OCI-LY3 (cell line): ENCODE data around the gene OPA3.

Experiments used
- H2AFZ ChIP-seq: fragments of 200-600, 300-600 bp; shearing (Covaris generic); 2 replicates; pipeline ENCODE4 v1.6.0; 2014; ENCODE audit warnings: antibody characterized with exemption, low read depth, low read length
- H3K27ac ChIP-seq: fragments of 200-600, 300-600 bp; sonication (generic); 2 replicates; pipeline ENCODE4 v1.5.1; 2014; ENCODE audit warnings: mild to moderate bottlenecking, low read length, moderate library complexity, mixed read lengths
- H3K27me3 ChIP-seq: fragments of 200-600, 300-600 bp; sonication (generic); 2 replicates; pipeline ENCODE4 v1.6.1; 2014; ENCODE audit warnings: low read depth, low read length, mixed read lengths
- H3K36me3 ChIP-seq: fragments of 200-600, 300-600 bp; sonication (generic); replicated peaks from 2 replicates; pipeline ENCODE3; 2014; ENCODE audit warnings: low read depth, low read length, mixed read lengths
- H3K4me1 ChIP-seq: fragments of 300-600, 200-600 bp; sonication (generic); 2 replicates; pipeline ENCODE4 v1.6.1; 2014; ENCODE audit warnings: low read length, mixed read lengths
- H3K4me2 ChIP-seq: fragments of 200-600, 300-600 bp; sonication (generic); 2 replicates; pipeline ENCODE4 v1.6.1; 2014; ENCODE audit warnings: low read length, mixed read lengths
- H3K4me3 ChIP-seq: fragments of 300-600, 200-600 bp; sonication (generic); 2 replicates; pipeline ENCODE4 v1.5.1; 2014; ENCODE audit warnings: antibody characterized with exemption, mild to moderate bottlenecking, low read length, moderate library complexity
- H3K79me2 ChIP-seq: fragments of 300-600, 200-600 bp; shearing (Covaris generic); 2 replicates; pipeline ENCODE4 v1.6.1; 2014; ENCODE audit warnings: mild to moderate bottlenecking, low read length, mixed read lengths
- H3K9ac ChIP-seq: fragments of 300-600, 200-600 bp; shearing (Covaris generic); 2 replicates; pipeline ENCODE4 v1.6.0; 2014; ENCODE audit warnings: mild to moderate bottlenecking, low read length, moderate library complexity
- H3K9me3 ChIP-seq: fragments of 200-600, 300-600 bp; shearing (Covaris generic); 2 replicates; pipeline ENCODE4 v1.6.1; 2014; ENCODE audit warnings: low read length, mixed read lengths; ENCODE audit not compliant: insufficient read depth
- H4K20me1 ChIP-seq: fragments of 200-600, 300-600 bp; sonication (generic); 2 replicates; pipeline ENCODE4 v1.6.1; 2016; ENCODE audit warnings: low read length, mixed read lengths; ENCODE audit not compliant: insufficient read depth
- CTCF ChIP-seq: fragments of 200-600, 300-600 bp; sonication (generic); IDR thresholded peaks from 2 replicates; pipeline ENCODE4 v1.5.1; 2014; ENCODE audit warnings: antibody characterized with exemption, low read length, low read depth
- EZH2phosphoT487 ChIP-seq: fragments of 200-600 bp; shearing (Covaris generic); IDR thresholded peaks from 2 replicates; pipeline ENCODE4 v1.6.1; 2018; ENCODE audit warnings: antibody characterized with exemption, mixed run types, low read depth

The OPA3 gene

GRCh38 chr19:45560038-45560437, 24.6 kb downstream of the OPA3 start:
- Histone ChIP-seq H3K27ac (no peak overlapping the region), H3K9me3 (no peaks in the 10 kb centered on the region)

GRCh38 chr19:45558399-45558878, 26.2 kb downstream of the OPA3 start:
- Histone ChIP-seq H3K9me3 (no peaks in the 10 kb centered on the region), H3K27me3 (no peaks in the 10 kb centered on the region), H2AFZ (no peak overlapping the region), H3K9ac (no peak overlapping the region), H3K27ac (no peak overlapping the region), H4K20me1 (0 out of 2 replicates have a peak, but pooled peaks cover 5% of the 10 kb centered on the region), H3K79me2 (no peaks in the 10 kb centered on the region), H3K4me2 (no peak overlapping the region; the same call in 1 of the 2 replicates), H3K4me1 (no peaks in the 10 kb centered on the region), H3K4me3 (no peak overlapping the region), H3K36me3 (no peaks in the 10 kb centered on the region)
- TF ChIP-seq EZH2phosphoT487 = no peak
- TF ChIP-seq CTCF = peak; percentile 93

More at GRCh38 chr19:45560038-45560437, 24.6 kb downstream of the OPA3 start:
- Histone ChIP-seq H4K20me1 (0 out of 2 replicates have a peak, but pooled peaks cover 5% of the 10 kb centered on the region), H3K4me2 (no peak overlapping the region), H2AFZ (no peak overlapping the region), H3K27me3 (no peaks in the 10 kb centered on the region), H3K79me2 (no peaks in the 10 kb centered on the region), H3K36me3 (no peaks in the 10 kb centered on the region), H3K9ac (no peak overlapping the region), H3K4me1 (peaks cover 5% of the 10 kb centered on the region; the same call in 1 of the 2 replicates), H3K4me3 (no peak overlapping the region)
- TF ChIP-seq CTCF = no peak
- TF ChIP-seq EZH2phosphoT487 = no peak

- Histone ChIP-seq H3K9ac (no peak overlapping the region), H4K20me1 (0 out of 2 replicates have a peak, but pooled peaks cover 5% of the 10 kb centered on the region), H3K4me1 (no peaks in the 10 kb centered on the region), H3K4me2 (no peak overlapping the region), H3K36me3 (peaks cover 7% of the 10 kb centered on the region), H2AFZ (no peak overlapping the region), H3K27me3 (no peaks in the 10 kb centered on the region), H3K27ac (no peak overlapping the region), H3K79me2 (no peaks in the 10 kb centered on the region), H3K4me3 (no peak overlapping the region), H3K9me3 (no peaks in the 10 kb centered on the region)
- TF ChIP-seq CTCF = no peak
- TF ChIP-seq EZH2phosphoT487 = no peak
These were observed 27.8 kb downstream of the OPA3 start for GRCh38 chr19:45556835-45557234.

GRCh38 chr19:45554481-45554880, 30.1 kb downstream of the OPA3 start:
- TF ChIP-seq CTCF (no peak), EZH2phosphoT487 (no peak)
- Histone ChIP-seq H3K9me3 (no peaks in the 10 kb centered on the region), H3K4me2 (no peak overlapping the region), H3K9ac (no peak overlapping the region), H2AFZ (no peak overlapping the region), H3K27me3 (no peaks in the 10 kb centered on the region), H3K4me1 (no peaks in the 10 kb centered on the region), H3K36me3 (peaks cover 7% of the 10 kb centered on the region), H3K27ac (no peak overlapping the region), H4K20me1 (0 out of 2 replicates have a peak, but pooled peaks cover 5% of the 10 kb centered on the region), H3K4me3 (no peak overlapping the region), H3K79me2 (no peaks in the 10 kb centered on the region)
